OCI-LY7 (cell line): ENCODE measurements around the gene C16orf82.

Source experiments
- CTCF ChIP-seq: fragments of 200-600 bp; sonication (generic); conservative IDR thresholded peaks from 2 replicates; pipeline ENCODE4 v1.5.1; 2014; ENCODE audit warnings: mild to moderate bottlenecking, antibody characterized with exemption, low read length, moderate library complexity, mixed read lengths
- EZH2phosphoT487 ChIP-seq: fragments of 200-600 bp; sonication (generic); IDR thresholded peaks from 2 replicates; pipeline ENCODE4 v1.6.1; 2018; ENCODE audit warnings: low read depth, borderline replicate concordance, mild to moderate bottlenecking, mixed run types, antibody characterized with exemption, low read length, moderate library complexity, mixed read lengths

GRCh38 chr16:27027971-27028370 lies 38.8 kb upstream of the C16orf82 start:
- TF ChIP-seq CTCF (no peak), EZH2phosphoT487 (no peak)
